Endothelial cell of umbilical vein (primary cell): ENCODE data around the gene SAMD4B. TPM values are rescaled to one million over a fixed set of nuclear protein-coding genes. Genes with fewer than 3 reads are reported as not detected.

ENCODE experiments used
- BruUV-seq: library from RNA; stranded (reverse); fragments of 400-500 nt; replicated peaks from 2 replicates; lab custom pipeline; 2021; lab: Mats Ljungman, UMichigan
- CTCF ChIA-PET: fragments of 300-600, 350-600 bp; sonication (Branson Sonifier 250); formaldehyde crosslinking; loops from one replicate; lab custom pipeline; 2021; ENCODE audit warnings: antibody characterized with exemption, inconsistent platforms; lab: Charles Lee
- POLR2A ChIA-PET: fragments of 300-600, 350-600 bp; sonication (Branson Sonifier 250); formaldehyde crosslinking; loops from one replicate; lab custom pipeline; 2021; ENCODE audit warnings: antibody characterized with exemption, inconsistent platforms; lab: Charles Lee
- DNase-seq: peaks from one replicate; pipeline ENCODE4 v3.0.0-alpha.2; 2011; ENCODE audit warnings: low read depth, low spot score
- FAIRE-seq: peaks from 2 replicates; lab custom pipeline; 2011; peaks lifted over from hg19 to GRCh38; lab: Jason Lieb, UNC
- H2AFZ ChIP-seq: 2 replicates; pipeline ENCODE4 v1.6.0; 2012; ENCODE audit warnings: low read depth, low read length, control low read depth, inconsistent platforms
- H3K27ac ChIP-seq: 2 replicates; pipeline ENCODE4 v1.5.1; 2011; ENCODE audit warnings: low read depth, mild to moderate bottlenecking, control low read depth, low read length, moderate library complexity; ENCODE audit not compliant: insufficient read depth
- H3K27me3 ChIP-seq, 2 experiments: 2 replicates each; pipeline versions ENCODE4 v1.6.0 to v1.6.1; 2011; ENCODE audit warnings: low read length in 2 of 2, mixed read lengths in 1 of 2; ENCODE audit not compliant: control insufficient read depth in 2 of 2, insufficient read depth in 2 of 2
- H3K36me3 ChIP-seq, 2 experiments: 2 replicates in 1 of 2; 3 replicates in 1 of 2; pipeline ENCODE4 v1.5.1; 2011; ENCODE audit warnings: low read length in 2 of 2, mild to moderate bottlenecking in 1 of 2, moderate library complexity in 1 of 2; ENCODE audit not compliant: control insufficient read depth in 2 of 2, insufficient read depth in 2 of 2; ENCODE audit errors: extremely low read depth in 1 of 2
- H3K4me1 ChIP-seq: 3 replicates; pipeline ENCODE4 v1.5.1; 2011; ENCODE audit warnings: mild to moderate bottlenecking, low read length; ENCODE audit not compliant: control insufficient read depth, insufficient read depth; ENCODE audit errors: extremely low read depth
- H3K4me2 ChIP-seq: 2 replicates; pipeline ENCODE4 v1.6.1; 2011; ENCODE audit warnings: low read length, control low read depth, mixed read lengths; ENCODE audit not compliant: insufficient read depth
- H3K4me3 ChIP-seq, 3 experiments: fragments of 200-600 bp in 1 of 3; sonication (generic), shearing (Covaris generic) in 1 of 3; replicated peaks in 1 of 3; 2 replicates each; pipeline ENCODE4 v1.5.1; 2011 to 2016; ENCODE audit warnings: control low read depth in 3 of 3, low read length in 3 of 3, mild to moderate bottlenecking in 2 of 3, inconsistent platforms in 1 of 3, low read depth in 1 of 3, moderate library complexity in 1 of 3; ENCODE audit not compliant: insufficient read depth in 1 of 3
- H3K79me2 ChIP-seq: 2 replicates; pipeline ENCODE4 v1.6.0; 2012; ENCODE audit warnings: low read length, inconsistent platforms; ENCODE audit not compliant: control insufficient read depth, insufficient read depth
- H3K9ac ChIP-seq: replicated peaks from 2 replicates; pipeline ENCODE3; 2011; ENCODE audit warnings: low read length, control low read depth; ENCODE audit not compliant: insufficient read depth; ENCODE audit errors: extremely low read depth
- H3K9me1 ChIP-seq: replicated peaks from 3 replicates; pipeline ENCODE4 v1.6.0; 2011; ENCODE audit warnings: mild to moderate bottlenecking, low read length; ENCODE audit not compliant: control insufficient read depth, insufficient read depth; ENCODE audit errors: extremely low read depth
- H3K9me3 ChIP-seq: replicated peaks from 2 replicates; pipeline ENCODE4 v1.5.1; 2012; ENCODE audit warnings: low read length, inconsistent platforms; ENCODE audit not compliant: control insufficient read depth, insufficient read depth
- H4K20me1 ChIP-seq: replicated peaks from 2 replicates; pipeline ENCODE3; 2011; ENCODE audit warnings: mild to moderate bottlenecking, low read length; ENCODE audit not compliant: control insufficient read depth, insufficient read depth; ENCODE audit errors: extremely low read depth
- EZH2 ChIP-seq: IDR thresholded peaks from 2 replicates; pipeline ENCODE4 v1.6.1; 2012; ENCODE audit warnings: borderline replicate concordance, low read depth, mild to moderate bottlenecking, moderate library complexity, low read length, inconsistent platforms; ENCODE audit not compliant: severe bottlenecking
- GATA2 ChIP-seq: IDR thresholded peaks from 2 replicates; pipeline ENCODE4 v1.7.0; 2011; ENCODE audit warnings: low read depth, mild to moderate bottlenecking, moderate library complexity, mixed read lengths, low read length; ENCODE audit not compliant: insufficient read length, insufficient read depth
- JUN ChIP-seq: IDR thresholded peaks from 2 replicates; pipeline ENCODE4 v1.6.1; 2011; ENCODE audit warnings: borderline replicate concordance, low read depth; ENCODE audit not compliant: insufficient read length, insufficient read depth
- MYC ChIP-seq: IDR thresholded peaks from one replicate; pipeline ENCODE4 v1.6.1; 2011; ENCODE audit warnings: mild to moderate bottlenecking, low read depth, low read length
- POLR2A ChIP-seq: IDR thresholded peaks from 2 replicates; pipeline ENCODE4 v1.6.1; 2012; ENCODE audit warnings: low read depth, mild to moderate bottlenecking, control low read depth, low read length
- dilution Hi-C: fragments of 300-500 bp; cut with MboI; formaldehyde crosslinking; loops from one replicate; pipeline ENCODE4 v1.15.0; 2019; ENCODE audit warnings: low sequenced_read_pairs; ENCODE audit not compliant: extremely low pct_ligation_motif_present
- intact Hi-C: fragments of 100-400 bp; cut with micrococcal nuclease; formaldehyde crosslinking; loops from one replicate; pipeline ENCODE4 v1.10.0; 2022
- polyA plus RNA-seq, 4 experiments: library from polyadenylated mRNA; depleted of rRNA in 3 of 4; stranded (reverse) in 3 of 4; unstranded in 1 of 4; fragments of >200 nt; gene quantifications; 2 replicates each; pipeline versions ENCODE4 v1.2.1 to v1.2.3, GENCODE V29; 2011 to 2012; ENCODE audit warnings: missing spikeins in 1 of 4
- total RNA-seq: library from RNA; stranded (reverse); gene quantifications from 2 replicates; pipeline ENCODE4 v1.2.3, GENCODE V29; 2021
- TF ChIP-seq, protein P1 (sequence below): IDR thresholded peaks from 2 replicates; pipeline ENCODE4 v1.6.1; 2011; ENCODE audit not compliant: insufficient read depth, insufficient read length
- TF ChIP-seq, protein P2 (sequence below), 2 donors: IDR thresholded peaks; 1 replicate in 1 of 2; 2 replicates in 1 of 2; pipeline ENCODE4 v1.5.1; 2011; ENCODE audit warnings: low read length in 2 of 2, mild to moderate bottlenecking in 2 of 2, moderate library complexity in 2 of 2, control low read depth in 1 of 2, inconsistent platforms in 1 of 2, low read depth in 1 of 2; ENCODE audit not compliant: insufficient read depth in 1 of 2; ENCODE audit errors: extremely low read depth in 1 of 2

The SAMD4B gene
- total and polyA plus RNA-seq, 2 donors (not counting 3 experiments of a cell fraction or from before 2014, with no cell fraction given), result 82.1 to 84.2 TPM

DNA sequence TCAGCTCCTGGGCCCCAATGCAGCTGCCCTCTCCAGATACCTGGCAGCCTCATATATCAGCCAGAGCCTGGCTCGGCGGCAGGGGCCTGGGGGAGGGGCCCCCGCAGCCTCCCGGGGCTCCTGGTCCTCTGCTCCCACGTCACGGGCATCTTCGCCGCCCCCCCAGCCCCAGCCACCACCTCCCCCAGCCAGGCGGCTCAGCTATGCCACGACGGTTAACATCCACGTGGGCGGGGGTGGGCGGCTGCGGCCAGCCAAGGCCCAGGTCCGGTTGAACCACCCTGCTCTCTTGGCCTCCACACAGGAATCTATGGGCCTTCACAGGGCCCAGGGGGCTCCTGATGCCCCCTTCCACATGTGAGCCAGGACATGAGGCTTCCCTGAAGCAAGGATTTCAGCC, 82.7 kb downstream of the SAMD4B start:
- no TSS peak for BruUV-seq
- Histone ChIP-seq H3K36me3 (peaks cover 11 to 31% of the 10 kb centered on the region in 2 experiments), H2AFZ (no peak overlapping the region), H3K9me1 (no peaks in the 10 kb centered on the region), H3K9me3 (no peaks in the 10 kb centered on the region), H3K27me3 (no peaks in the 10 kb centered on the region), H3K4me1 (peaks cover 8% of the 10 kb centered on the region), H3K4me3 (no peak overlapping the region), H3K79me2 (no peaks in the 10 kb centered on the region), H3K9ac (no peak overlapping the region), H3K27ac (no peak overlapping the region), H4K20me1 (no peaks in the 10 kb centered on the region), H3K4me2 (no peak overlapping the region)
- TF ChIP-seq MYC (no peak), POLR2A (no peak), GATA2 (no peak), JUN (no peak), EZH2 (no peak)
- TF ChIP-seq, protein P1, sequence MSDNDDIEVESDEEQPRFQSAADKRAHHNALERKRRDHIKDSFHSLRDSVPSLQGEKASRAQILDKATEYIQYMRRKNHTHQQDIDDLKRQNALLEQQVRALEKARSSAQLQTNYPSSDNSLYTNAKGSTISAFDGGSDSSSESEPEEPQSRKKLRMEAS, result no peak
- TF ChIP-seq, protein P2, sequence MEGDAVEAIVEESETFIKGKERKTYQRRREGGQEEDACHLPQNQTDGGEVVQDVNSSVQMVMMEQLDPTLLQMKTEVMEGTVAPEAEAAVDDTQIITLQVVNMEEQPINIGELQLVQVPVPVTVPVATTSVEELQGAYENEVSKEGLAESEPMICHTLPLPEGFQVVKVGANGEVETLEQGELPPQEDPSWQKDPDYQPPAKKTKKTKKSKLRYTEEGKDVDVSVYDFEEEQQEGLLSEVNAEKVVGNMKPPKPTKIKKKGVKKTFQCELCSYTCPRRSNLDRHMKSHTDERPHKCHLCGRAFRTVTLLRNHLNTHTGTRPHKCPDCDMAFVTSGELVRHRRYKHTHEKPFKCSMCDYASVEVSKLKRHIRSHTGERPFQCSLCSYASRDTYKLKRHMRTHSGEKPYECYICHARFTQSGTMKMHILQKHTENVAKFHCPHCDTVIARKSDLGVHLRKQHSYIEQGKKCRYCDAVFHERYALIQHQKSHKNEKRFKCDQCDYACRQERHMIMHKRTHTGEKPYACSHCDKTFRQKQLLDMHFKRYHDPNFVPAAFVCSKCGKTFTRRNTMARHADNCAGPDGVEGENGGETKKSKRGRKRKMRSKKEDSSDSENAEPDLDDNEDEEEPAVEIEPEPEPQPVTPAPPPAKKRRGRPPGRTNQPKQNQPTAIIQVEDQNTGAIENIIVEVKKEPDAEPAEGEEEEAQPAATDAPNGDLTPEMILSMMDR (IDR thresholded peaks at IDR 0.05; ENCODE audit: extremely low read depth in 1 of 2, insufficient read depth in 1 of 2, low read depth in 1 of 2, low read length in 2 of 2), result no peak
- ChIA-PET CTCF (no interaction called here), POLR2A (interaction anchor here (2.2 kb wide), 1 partner anchor 11 kb away, joined by 9 read pairs; the partner anchor contains the start of gene RPS16)
- DNase-seq, result no peak
- dilution Hi-C loops (no loop called here), intact Hi-C loops (no loop called here)
- FAIRE-seq, result no peak
